ENCODE data around the gene ASB10.

GRCh38 chr7:151231080-151231479 is 44.0 kb upstream of the ASB10 start:
- TF ChIP-seq IRF2 (CRISPR knock-in tag; IDR thresholded peaks at IDR 0.05; ENCODE audit: borderline replicate concordance, low read depth), result no peak
- TF ChIP-seq CTCF (IDR thresholded peaks at IDR 0.05), result no peak
- TF ChIP-seq FOXP4 (CRISPR knock-in tag; IDR thresholded peaks at IDR 0.05), result no peak
- no peak for TF ChIP-seq CREB1 (CRISPR knock-in tag; IDR thresholded peaks at IDR 0.05)
- no peak for TF ChIP-seq ZNF425 (CRISPR knock-in tag; conservative IDR thresholded peaks at IDR 0.05)
- TF ChIP-seq ZBTB43 (CRISPR knock-in tag; IDR thresholded peaks at IDR 0.05), result no peak
- TF ChIP-seq PRDM15 (CRISPR knock-in tag; IDR thresholded peaks at IDR 0.05), result no peak
- no peak for TF ChIP-seq NFYB (CRISPR knock-in tag; conservative IDR thresholded peaks at IDR 0.05; ENCODE audit: low read depth)
- TF ChIP-seq MLX (CRISPR knock-in tag; IDR thresholded peaks at IDR 0.05), result no peak
- TF ChIP-seq CREM (CRISPR knock-in tag; IDR thresholded peaks at IDR 0.05), result no peak
- TF ChIP-seq GRHL2 (CRISPR knock-in tag; IDR thresholded peaks at IDR 0.05; ENCODE audit: insufficient replicate concordance, severe bottlenecking), result no peak
- TF ChIP-seq CBFB (CRISPR knock-in tag; IDR thresholded peaks at IDR 0.05; ENCODE audit: low read depth), result no peak
- TF ChIP-seq RELA (CRISPR knock-in tag; IDR thresholded peaks at IDR 0.05; ENCODE audit: borderline replicate concordance), result no peak
- no peak for TF ChIP-seq ZNF232 (CRISPR knock-in tag; IDR thresholded peaks at IDR 0.05)
